Left renal pelvis (tissue), 4 donors: ENCODE results near the gene PTPRE. TPM values are rescaled to one million over a fixed set of nuclear protein-coding genes. Genes with fewer than 3 reads are reported as not detected.
A peak's percentile ranks its signal among the peaks of the same experiment; 100 is the strongest.

Experiments
- DNase-seq, 4 donors: peaks; one replicate each; pipeline ENCODE4 v3.0.0-alpha.2; 2013; ENCODE audit warnings: low read depth in 4 of 4, low spot score in 3 of 4
- polyA plus RNA-seq, 4 donors: library from polyadenylated mRNA; unstranded; fragments of 120-200 nt; gene quantifications; one replicate each; pipeline ENCODE4 v1.2.1, GENCODE V29; 2013; ENCODE audit not compliant: insufficient read length in 4 of 4

PTPRE gene
- polyA plus RNA-seq, 4 donors: 4.0 to 8.0 (median 6.6) TPM

DNA sequence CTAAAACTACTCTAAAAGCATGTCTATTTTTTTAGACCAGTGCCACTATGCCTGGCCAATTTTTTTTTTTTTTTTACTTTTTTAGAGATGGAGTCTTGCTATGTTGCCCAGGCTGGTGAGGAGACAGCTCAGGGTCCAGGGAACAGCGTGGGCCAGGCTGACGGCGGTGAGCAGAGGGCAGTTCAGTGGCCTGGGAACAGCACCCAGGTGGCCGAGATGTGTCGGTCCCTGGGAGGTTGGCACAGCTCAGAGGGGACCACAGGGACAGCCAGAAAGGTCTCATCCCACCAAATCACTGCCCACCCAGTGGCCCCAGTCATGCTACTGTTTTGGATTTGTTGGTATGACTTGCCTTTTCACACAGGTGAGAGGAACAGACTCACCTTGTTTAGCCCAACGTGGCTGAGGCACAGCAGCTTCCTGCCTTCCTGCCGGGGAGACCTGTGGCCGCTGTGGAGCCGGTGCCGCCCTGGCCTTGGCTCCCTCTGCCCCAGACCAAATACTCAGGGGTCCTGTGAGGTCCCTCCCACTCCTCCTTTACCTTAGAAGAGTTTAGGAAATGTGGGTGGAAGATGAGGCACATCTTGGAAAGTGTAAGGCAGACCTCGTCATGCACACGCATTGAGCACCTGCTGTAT is 109.6 kb downstream of the PTPRE start:
- no peak for DNase-seq

DNA sequence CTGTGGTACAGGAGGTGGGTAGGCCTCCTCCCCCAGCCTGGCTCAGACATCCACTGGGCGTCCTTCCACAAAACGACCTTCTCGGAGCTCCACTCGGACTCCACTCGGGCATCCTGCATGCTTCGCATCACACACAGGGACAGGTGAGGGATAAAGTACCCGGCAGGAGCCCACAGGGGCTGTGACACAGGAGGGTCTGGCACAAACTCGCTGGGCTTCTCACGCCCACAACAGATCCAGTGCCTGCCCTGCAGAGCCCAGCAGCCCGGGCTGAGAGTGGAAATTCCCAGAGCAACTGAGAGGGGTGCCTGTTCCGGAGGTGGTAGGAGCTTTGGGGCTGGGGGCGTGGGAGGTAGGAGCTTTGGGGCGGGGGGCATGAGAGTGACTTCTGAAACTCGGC is 110.9 kb downstream of the PTPRE start:
- no peak for DNase-seq

DNA sequence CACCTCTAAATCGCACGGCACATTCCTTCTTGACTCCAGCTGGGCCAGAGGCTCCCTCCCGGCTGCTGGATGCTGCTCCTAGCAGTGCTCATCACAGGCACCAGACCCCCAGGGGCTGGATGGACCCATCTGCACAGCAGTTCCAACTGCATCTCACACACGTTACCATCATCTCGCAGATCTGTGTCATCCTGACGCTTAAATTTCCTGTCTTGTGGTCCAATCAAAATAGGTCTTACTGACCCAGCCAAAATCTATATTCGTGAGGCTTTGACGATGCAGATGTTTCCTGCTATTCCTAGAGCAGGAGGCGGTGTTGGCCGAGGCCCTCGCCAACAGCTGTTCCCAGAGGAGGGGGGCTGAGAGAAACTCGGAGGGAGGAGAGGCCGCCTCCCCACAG is 111.3 kb downstream of the PTPRE start:
- peak in 1 of 4 donors; percentile 31 for DNase-seq

DNA sequence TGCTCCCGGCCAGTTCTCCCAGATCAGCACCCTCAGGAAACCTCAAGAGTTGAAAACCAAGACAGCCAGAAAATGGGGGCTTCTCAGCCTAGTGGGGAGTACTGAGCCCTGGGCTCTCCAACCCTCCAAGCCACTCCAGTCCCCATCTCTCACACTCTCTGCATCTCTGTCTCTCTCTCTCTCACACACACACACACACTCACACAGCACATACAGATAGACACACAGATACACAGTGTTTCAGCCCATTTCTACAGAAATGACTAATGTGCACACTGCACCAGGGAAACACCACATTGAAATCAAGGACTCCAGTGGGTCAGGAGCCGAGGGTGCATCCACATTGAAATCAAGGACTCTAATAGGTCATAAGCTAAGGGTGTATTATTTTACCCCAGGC is 111.8 kb downstream of the PTPRE start:
- DNase-seq: no peak

DNA sequence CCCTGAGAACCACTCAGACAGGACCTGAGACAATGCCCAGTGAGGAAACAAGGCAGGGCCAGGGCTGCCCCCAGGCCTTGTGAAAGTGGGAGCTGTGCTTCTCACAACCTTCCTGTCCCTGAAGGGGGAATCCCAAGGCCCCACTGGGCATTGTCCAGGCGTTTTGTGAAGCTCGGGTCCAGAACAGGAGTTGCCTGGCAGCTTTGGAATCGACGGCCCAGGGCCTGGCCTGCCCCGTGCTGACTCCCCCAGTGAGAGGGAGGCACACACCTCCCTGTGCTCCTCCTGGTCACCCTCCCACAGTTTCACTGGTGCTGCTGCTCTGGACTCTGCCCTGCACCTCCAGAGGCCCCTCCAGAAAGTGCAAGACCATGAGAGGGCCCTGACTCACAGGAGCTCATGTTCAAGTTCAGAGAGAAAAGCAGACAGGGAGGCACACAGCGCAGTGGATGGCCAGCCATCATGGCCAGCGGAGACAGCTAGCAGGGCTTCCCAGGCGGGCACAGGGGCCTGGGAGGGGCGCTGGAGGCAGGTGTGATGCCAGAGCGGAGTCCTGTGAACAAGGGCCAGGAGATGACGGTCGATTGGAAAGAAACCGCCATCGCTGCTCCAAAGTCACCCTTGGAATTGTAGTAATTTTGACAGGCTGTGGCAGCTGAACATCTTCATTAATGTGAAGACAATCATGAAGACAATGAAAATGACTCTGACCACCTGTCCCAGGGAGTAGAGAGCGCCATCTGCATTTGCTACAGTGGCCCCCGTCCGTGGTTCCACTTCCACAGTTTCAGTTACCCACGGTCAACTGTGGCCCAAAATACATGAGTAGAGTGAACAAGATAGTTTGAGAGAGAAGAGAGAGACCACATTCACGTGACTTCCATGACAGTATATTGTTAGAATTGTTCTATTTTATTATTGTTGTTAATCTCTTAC is 115.6 kb downstream of the PTPRE start:
- no peak for DNase-seq

DNA sequence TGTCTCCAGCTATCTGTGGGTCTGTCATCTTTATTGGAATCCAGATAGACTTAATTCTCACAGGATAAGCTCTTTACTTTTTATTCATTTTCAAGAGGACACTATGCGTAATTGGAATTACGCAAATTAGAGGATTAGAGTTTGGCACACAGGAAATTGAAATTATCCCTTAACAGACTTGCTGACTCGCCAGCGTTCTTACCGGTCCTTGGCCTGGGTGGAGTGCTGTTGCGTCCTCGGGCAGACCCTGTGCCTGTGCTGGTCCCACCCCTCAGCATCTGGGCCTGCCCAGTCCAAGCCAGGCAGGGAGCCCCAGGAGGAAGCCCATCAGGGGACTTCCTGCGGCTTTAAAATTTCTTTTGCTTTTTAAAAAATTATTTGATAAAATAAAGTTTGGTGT is 117.5 kb downstream of the PTPRE start:
- DNase-seq: no peak

DNA sequence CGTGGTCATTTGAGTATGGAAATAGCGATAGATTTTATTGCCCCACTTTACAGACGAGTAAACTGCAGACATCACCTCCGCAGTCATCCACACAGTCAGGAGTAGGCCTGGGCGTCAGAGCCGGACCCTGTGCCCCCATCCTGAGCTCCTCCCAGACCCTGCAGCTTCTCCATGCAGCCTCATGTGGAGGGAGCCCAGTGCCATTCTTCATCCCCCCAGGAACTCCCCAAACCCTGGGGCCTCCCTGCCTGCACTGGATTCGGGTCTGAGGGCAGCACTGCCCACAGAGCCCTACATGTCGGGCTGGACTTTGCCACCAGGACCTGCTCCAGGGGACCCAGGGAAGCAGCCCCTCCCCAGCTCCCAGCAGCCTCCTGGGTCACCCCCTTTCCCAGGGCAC is 118.5 kb downstream of the PTPRE start:
- DNase-seq: no peak

DNA sequence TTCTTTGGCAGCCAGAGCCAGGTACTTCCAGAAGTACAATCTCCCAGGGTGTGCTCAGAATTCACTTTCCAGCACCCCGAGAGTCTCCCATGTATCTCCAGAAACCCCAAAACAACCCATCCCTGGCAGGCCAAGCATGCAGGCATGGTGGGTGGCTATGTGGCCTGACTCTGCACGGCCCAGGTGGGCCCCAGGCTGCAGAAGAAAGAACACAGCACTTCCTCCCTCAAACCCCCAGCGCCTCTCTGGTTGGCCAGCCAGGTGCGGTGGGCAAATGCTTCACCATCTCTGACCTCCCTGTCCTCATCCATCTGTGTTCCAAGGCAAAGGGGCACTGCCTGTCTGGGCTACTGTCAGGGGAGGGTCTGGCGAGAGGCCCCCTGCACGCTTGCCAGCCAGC is 119.0 kb downstream of the PTPRE start:
- DNase-seq: no peak

DNA sequence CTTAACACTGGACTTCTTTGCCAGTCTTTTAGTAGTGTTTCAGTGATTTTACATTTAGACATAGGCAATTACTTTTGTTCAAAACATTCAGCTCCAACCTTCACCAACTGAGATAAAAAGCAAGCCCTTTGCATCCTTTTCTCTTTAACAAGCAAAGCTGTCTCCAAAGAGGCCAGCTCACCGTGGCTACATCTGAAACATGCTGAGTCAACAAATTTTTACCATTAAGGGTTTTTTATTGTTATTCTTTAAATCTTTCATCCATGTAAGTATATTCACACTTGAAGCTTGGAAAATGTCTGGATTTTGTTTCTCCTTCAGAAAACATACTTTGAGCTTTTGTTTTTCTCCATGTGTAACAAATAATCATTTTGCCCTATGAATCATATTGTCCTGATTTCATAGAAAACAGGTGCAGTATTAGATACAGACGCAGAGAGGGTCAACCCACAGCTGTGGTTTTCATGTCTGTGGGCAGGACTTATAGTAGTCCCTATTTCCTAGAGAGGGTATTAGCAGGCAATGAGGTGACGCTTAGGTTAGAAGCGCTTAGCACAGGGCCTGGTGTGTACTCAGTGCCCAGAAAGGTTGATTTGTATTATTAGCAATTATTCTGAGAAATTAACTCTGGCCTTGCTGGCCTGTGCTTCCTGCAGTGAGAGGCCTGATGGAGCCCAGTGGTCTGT is 119.9 kb downstream of the PTPRE start:
- no peak for DNase-seq

DNA sequence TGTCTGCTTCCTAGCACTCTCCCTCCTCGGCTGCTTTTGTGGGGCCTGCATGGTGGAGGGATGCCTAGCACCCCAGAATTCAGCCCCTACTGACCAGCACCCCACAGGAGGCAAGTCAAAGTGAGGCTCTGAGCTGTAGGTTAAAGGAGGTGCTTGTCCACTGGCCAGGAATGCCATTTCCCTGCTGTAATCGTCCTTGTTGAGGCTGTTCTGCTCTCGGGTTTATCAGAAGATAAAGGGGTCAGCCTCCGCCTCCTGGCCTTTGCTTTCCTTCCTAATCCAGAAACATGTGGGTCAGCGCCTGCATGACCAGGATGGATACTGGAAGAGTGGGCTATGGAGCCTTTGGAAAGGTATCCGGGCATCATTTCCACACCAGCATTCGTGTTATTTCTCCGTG is 120.4 kb downstream of the PTPRE start:
- DNase-seq: no peak

DNA sequence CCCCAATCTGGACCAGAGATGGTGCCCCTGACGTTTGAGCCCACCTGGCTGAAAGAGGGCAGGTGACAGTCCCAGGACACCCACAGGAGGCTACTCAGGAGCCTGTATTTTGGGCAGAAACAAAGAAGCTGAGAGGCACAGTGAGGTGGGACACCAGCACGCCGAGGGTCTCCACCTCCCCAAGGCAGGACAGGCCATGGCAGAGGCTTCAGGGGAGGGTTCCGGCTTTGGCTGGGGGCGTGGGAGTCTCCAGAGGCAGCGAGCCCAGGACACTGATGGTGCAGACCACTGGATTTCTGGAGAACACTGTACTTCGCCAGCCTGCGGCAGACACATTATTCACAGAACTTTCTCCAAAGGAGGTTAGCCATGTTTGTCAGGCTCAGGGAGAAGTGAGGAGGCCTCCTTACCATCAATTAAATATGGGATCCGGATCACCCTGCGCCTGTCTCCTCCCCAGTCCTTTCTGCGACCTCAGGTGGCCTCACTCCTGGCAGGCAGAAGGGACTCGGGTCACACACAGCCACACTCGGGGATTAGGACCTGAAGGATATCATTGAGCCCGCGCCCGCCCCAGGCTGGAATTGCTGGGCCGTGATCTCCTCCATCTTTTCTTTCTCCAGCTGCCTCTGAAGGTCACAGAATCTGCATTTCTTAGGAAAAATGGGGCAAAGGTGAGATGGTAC is 121.1 kb downstream of the PTPRE start:
- DNase-seq: no peak

DNA sequence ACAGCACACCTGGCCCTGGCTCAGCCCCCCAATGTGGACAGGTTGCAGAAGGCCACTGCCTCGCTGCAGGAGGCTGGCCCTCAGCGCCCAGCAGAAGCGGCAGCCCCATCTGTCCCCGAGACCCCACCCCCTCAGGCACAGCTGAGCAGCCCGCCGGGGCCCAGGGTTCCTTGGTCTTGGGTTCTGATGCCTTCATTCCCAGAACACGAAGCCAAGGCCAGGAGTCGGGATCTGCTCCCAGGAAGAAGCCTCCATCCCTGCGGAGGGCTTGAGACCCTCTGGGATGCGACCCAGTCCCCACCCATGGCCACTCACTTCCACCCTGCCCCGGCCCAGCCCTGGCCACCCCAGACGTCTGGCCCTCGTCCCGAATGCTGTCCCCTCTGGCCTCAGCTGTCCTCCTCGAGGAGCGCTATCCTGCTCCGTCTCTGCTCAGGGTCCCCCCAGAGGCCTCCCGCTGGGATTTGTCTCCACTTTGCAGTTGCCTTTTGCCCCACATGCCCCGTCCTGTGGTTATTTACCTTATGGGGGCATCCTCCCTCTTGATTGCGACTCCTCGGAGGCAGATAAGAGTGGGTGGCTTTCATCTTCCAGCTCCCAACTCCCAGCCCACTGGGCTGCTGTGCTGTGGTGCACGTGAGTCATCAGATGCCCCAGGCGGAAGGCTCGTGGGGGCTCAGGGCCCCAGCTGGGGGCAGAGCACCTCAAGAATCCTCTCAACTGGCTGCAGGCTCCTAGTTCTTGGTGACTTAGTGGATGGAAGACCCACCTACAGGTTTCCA is 121.8 kb downstream of the PTPRE start:
- DNase-seq: no peak

DNA sequence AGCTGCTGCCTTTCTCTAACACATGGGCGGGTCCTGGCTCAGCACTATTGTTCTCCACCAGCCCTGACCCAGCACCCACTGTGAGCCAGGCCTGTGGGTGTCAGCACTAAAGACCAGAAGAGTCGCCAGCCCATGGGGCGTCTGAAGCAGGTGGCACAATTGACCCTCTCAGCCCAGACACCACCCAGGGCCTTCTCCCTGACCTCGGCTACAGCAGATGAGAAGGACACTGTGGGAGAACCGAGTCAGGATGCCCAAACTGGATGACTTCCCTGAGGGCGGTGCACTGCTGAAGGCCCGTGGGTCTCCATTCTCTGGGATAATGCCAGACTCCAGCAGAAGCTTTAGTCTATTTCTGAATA is 122.4 kb downstream of the PTPRE start:
- no peak for DNase-seq

DNA sequence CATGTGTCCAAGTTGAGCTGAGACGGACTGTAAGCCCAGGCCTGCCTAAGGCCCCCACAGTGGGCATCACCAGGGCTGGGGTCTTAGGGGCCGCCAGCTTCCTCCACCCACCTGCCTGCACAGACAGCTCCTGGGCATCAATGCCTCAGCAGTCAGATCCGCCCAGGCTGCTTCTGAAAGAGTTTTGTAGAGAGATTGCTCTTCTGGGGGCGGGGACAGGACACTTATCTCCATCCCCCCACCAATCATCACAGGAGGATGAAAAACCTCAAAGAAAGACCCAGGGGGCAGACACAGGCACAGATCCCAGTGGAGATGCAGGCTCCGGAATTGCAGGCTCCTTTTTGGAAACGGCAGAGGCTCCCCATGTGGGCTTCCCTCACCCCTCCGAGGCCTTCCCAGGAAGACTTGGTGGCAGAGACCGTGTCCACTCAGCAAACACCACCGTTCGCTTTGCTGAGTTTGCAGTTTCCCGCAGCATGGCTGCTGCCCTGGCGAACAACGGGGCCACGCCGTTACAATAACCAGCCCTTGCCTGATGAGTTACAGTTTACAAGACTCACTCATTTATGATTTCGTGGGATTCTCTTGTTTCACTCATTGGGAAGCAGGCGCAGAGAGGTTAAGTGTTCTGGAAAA is 122.9 kb downstream of the PTPRE start:
- DNase-seq: no peak

DNA sequence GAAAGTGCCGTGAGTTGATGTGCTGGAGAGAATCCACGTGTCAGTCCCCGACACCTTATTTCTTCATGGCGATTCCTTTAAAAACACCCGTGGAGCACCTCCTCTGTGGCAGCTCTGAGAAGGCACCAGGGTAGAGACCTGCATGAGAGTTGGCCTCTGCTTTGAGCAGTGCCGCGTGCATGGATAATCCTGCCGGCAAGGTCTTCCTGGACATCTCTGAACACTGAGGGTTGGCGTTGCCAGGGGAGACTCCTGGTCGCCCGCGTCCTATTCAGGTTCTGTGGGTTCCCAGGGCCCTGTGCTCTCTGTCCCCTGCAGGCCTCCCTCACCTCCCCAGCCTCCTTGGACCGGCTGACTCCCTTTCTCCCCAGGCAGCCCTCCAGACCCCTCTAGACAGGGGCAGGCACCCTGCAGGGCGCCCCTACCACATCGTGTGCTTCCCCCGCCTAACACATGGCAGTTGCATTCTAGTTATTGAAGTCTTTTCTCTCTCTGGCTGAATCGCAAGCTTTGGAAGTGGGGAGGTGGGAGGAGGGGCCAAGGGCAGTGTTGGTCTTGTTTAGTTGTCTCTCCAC is 123.7 kb downstream of the PTPRE start:
- no peak for DNase-seq

DNA sequence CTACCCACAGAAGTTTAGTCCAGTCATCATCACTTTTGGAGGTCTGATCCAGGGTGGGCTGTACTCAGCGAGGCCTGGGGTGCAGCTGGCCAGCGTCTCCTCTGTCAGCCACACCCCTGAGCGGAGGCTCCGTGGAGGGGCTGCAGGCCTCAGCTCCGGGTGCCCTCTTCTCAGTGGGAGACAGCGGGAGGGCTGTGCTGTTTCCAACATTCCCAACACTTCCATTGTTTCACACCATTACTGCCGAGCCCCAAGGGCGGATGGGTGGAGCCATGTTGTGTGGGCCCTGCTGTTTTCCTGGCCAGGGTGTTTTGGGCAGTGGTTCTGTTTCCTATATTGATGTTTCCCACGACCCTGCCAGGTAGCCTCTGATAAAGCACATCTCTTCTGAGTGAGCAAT is 124.3 kb downstream of the PTPRE start:
- no peak for DNase-seq

DNA sequence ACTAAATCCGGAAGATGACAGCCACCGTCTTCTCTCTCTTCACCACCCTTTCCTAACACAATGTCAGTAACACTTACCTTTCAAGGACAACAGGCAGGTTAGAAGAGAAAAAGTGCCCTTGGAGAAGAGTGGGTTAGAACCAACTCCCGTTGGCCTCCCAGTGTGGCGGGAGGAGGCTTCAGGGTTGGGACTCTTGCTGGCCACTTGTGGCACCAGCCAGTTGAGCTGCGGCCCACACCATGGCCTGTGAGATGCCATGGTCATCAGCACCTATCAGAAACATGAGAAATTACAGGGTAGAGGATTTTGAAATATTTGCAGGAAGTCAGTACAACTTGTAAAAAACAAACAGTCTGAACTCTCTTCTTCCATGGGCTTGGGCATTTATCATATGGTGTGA is 125.6 kb downstream of the PTPRE start:
- DNase-seq: no peak

DNA sequence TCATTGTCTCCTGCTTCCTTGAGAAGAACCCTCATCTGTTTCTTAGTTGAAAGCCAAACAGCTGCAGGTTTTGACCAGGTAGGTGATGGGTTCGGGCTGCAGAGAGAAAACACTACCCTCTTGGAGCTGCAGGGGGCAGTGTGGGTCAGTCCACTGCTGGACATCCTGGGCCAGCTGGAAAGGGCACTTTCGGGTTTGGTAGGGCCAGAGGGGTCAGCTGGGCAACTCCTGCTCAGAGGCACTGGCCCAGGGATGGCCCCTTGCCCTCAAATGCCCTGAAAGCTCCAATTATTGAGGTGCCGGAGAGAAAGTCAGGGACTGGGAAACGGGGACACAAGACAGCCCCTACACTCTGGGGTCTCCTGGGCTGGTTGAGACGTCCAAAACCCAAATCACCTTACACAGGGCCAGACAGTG is 128.7 kb downstream of the PTPRE start:
- no peak for DNase-seq

DNA sequence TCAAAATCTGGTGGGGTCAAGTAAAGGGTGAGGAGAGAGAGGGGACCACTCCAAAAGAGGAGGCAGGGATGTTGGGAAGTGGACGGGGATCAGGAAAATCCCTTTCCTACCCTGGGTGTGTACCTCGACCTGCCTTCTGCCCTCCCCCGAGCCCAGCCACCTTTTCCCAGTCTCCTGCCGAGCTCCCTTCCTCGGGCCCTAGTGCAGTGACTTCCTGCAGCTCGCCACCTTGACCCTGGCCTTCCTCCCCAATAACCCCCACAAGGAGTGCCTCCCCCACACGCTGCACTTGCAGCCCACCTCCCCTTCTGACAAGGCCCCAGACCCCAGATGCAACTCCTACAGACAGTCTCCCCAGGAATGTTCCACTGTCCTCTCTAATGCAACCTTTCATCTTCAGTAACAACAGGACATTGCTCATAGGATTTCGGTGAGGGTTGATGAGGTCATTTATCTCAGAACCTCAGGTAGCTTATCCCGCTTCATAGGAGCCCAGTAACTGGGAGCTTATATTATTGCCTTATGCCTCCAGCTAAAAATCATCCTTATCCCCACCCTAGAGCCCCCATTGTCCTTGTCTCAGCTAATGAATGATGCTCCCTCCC is 129.2 kb downstream of the PTPRE start:
- DNase-seq: no peak
